ENCODE measurements around the gene CD2AP. TPM values are rescaled to one million over a fixed set of nuclear protein-coding genes. Genes with fewer than 3 reads are reported as not detected.

CD2AP gene
- total and polyA plus RNA-seq, 4 donors: 8.5 to 28.8 (median 16.7) TPM

DNA sequence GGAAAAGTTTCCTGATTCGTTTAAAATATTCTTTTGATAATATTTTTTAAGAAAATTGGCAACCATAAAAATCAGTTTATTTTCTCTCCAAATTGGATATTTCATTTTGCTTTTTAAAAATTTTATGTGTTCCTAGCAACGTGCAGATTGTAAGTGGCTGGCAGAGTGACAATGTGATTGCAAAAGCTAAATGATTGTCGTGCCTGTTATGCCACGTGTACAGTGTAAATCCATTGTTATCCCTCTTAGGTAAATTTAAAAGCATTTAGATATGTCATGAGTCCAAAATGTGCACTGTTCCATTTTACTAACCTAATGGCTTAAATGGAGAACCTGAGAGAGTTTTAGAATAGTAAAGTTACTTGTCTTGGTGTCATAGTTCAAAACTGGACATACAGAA, 126.4 kb downstream of the CD2AP start:
- H3K27ac ChIP-seq (ENCODE audit: low read depth, low read length): no peak overlapping the region
- no peak for DNase-seq (ENCODE audit: low read depth in 4 of 6, low spot score in 6 of 6)
- no peaks in the 10 kb centered on the region for H3K4me1 ChIP-seq (ENCODE audit: control insufficient read depth, insufficient read depth, low read length)
- no CpG with 5 or more reads among the region's 4 CpGs for WGBS (ENCODE audit: insufficient coverage)
- H3K9me3 ChIP-seq (ENCODE audit: control insufficient read depth, insufficient read depth, low read length): no peaks in the 10 kb centered on the region
- H3K27me3 ChIP-seq (ENCODE audit: control insufficient read depth, insufficient read depth, low read length): no peaks in the 10 kb centered on the region
- no peaks in the 10 kb centered on the region for H3K36me3 ChIP-seq (ENCODE audit: control insufficient read depth, insufficient read depth, low read length)
- H3K4me3 ChIP-seq (ENCODE audit: low read depth, low read length): no peak overlapping the region

DNA sequence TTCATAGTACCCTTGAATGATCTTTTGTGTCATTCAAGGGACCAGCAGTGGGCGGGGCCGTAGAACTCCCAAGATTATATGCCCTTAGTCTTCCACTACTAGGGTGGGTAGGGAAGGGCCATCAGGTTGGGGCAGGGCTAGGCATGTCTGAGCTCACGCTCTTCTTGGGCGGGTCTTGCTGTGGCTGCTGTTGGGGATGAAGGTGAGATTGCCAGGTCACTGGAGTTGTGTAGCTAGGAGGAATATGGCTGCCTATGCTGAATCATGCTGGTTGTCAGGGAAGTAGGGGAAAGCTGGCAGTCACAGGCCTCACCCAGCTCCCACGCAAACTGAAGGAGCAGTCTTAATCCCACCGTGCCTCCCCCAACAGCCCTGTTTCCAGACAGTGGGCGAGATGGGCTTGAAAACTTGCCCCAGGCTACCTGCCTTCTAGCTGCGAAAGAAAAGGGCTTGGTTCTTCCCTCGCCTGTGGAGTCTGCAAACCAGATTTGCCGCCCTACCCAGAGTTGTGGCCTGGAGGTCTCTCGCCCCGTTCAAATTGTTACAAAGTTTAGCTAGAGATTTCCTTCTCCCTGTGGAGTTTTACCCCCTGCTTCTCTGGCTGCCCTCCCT, 144.4 kb downstream of the CD2AP start:
- Histone ChIP-seq H3K36me3 (ENCODE audit: control insufficient read depth, insufficient read depth, low read length) (peaks cover 9% of the 10 kb centered on the region), H3K27me3 (ENCODE audit: control insufficient read depth, insufficient read depth, low read length) (no peaks in the 10 kb centered on the region), H3K4me3 (ENCODE audit: low read depth, low read length) (no peak overlapping the region), H3K9me3 (ENCODE audit: control insufficient read depth, insufficient read depth, low read length) (peaks cover 1% of the 10 kb centered on the region), H3K27ac (ENCODE audit: low read depth, low read length) (no peak overlapping the region), H3K4me1 (ENCODE audit: control insufficient read depth, insufficient read depth, low read length) (no peaks in the 10 kb centered on the region)
- no peak for DNase-seq (ENCODE audit: low read depth in 4 of 6, low spot score in 6 of 6)
- over 99% methylated on average over 12 of the region's 12 CpGs for WGBS (ENCODE audit: insufficient coverage)

DNA sequence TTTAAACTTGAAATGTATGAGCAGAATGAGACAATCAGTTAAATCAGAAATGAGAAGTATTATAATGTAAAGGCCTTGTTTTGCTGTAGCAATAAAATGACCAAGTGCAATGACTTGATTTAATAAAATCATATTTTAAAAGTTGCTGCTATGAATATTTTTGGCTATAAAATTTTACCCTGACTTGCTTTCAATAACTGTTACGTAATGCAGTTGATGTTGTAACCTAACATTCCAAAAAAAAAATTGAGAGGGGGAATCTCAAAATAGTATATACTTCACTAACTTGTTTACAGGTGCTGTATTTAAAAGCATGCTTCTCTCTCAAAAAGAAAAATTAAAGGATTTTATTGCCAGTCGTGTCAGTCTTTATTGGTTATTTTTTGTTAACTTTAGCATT, 149.2 kb downstream of the CD2AP start:
- Histone ChIP-seq H3K27me3 (ENCODE audit: control insufficient read depth, insufficient read depth, low read length) (no peaks in the 10 kb centered on the region), H3K27ac (ENCODE audit: low read depth, low read length) (no peak overlapping the region), H3K36me3 (ENCODE audit: control insufficient read depth, insufficient read depth, low read length) (peaks cover 8% of the 10 kb centered on the region), H3K9me3 (ENCODE audit: control insufficient read depth, insufficient read depth, low read length) (no peaks in the 10 kb centered on the region), H3K4me1 (ENCODE audit: control insufficient read depth, insufficient read depth, low read length) (no peaks in the 10 kb centered on the region), H3K4me3 (ENCODE audit: low read depth, low read length) (no peak overlapping the region)
- DNase-seq (ENCODE audit: low read depth in 4 of 6, low spot score in 6 of 6): no peak
- no CpG with 5 or more reads among the region's 2 CpGs for WGBS (ENCODE audit: insufficient coverage)

DNA sequence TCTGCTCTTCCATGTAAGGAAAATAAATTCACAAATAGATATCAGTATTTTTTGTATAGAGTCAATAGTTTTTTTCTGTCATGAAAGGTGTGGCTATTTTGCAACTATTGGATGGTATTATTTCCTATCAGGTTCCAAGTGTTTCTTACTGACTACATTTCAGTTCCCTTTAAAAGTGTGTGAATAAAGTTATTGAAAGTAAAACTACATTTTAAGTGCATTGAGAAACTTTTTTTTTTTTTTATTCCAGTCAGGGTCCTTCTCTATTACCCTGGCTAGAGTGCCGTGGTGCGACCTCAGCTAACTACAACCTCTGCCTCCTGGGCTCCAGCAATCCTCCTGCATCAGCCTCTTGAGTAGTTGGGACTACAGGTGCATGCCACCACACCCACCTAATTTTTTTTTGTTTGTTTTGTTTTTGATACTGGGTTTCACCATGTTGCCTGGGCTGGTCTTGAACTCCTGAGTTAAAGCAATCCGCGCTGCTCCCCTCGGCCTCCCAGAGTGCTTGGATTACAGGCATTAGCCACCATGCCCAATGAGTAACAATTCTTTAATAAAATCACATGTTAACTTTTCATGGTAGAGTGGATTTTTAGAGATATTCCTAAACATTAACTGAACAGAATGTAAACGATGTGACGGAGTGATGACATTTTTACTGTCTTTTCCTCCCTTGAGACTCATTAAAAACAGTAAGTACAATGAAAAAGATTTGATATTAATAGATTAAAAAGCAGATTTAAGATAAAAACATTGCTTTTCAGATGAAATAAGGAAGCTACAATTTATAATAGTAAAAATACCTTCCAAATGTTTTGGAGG, 151.1 kb downstream of the CD2AP start:
- H3K27ac ChIP-seq (ENCODE audit: low read depth, low read length): no peak overlapping the region
- no peaks in the 10 kb centered on the region for H3K27me3 ChIP-seq (ENCODE audit: control insufficient read depth, insufficient read depth, low read length)
- no peaks in the 10 kb centered on the region for H3K9me3 ChIP-seq (ENCODE audit: control insufficient read depth, insufficient read depth, low read length)
- DNase-seq (ENCODE audit: low read depth in 4 of 6, low spot score in 6 of 6): no peak
- H3K36me3 ChIP-seq (ENCODE audit: control insufficient read depth, insufficient read depth, low read length): no peaks in the 10 kb centered on the region
- no CpG with 5 or more reads among the region's 7 CpGs for WGBS (ENCODE audit: insufficient coverage)
- H3K4me3 ChIP-seq (ENCODE audit: low read depth, low read length): no peak overlapping the region
- H3K4me1 ChIP-seq (ENCODE audit: control insufficient read depth, insufficient read depth, low read length): no peaks in the 10 kb centered on the region

DNA sequence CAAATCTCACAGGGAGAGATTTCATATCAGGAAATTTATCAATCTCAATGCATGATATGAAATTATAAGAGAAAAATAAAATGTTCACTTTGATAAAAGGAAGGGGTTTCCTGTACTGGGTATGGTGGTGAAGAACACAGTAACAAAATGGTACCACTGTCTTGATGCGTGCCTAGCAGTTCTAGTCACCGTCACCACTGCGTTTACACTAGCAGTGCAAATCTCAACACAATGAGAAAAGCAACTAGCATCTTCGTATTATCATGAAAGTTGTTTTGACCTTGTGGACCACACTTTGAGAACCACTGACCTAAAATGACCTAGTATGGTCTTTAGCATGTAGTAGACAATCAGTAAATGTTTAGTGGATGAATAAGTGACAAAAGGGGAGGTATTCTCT, 152.4 kb downstream of the CD2AP start:
- Histone ChIP-seq H3K27ac (ENCODE audit: low read depth, low read length) (no peak overlapping the region), H3K27me3 (ENCODE audit: control insufficient read depth, insufficient read depth, low read length) (no peaks in the 10 kb centered on the region), H3K4me3 (ENCODE audit: low read depth, low read length) (no peak overlapping the region), H3K4me1 (ENCODE audit: control insufficient read depth, insufficient read depth, low read length) (no peaks in the 10 kb centered on the region), H3K36me3 (ENCODE audit: control insufficient read depth, insufficient read depth, low read length) (no peaks in the 10 kb centered on the region), H3K9me3 (ENCODE audit: control insufficient read depth, insufficient read depth, low read length) (no peaks in the 10 kb centered on the region)
- no peak for DNase-seq (ENCODE audit: low read depth in 4 of 6, low spot score in 6 of 6)
- WGBS (ENCODE audit: insufficient coverage): no CpG with 5 or more reads among the region's 4 CpGs

DNA sequence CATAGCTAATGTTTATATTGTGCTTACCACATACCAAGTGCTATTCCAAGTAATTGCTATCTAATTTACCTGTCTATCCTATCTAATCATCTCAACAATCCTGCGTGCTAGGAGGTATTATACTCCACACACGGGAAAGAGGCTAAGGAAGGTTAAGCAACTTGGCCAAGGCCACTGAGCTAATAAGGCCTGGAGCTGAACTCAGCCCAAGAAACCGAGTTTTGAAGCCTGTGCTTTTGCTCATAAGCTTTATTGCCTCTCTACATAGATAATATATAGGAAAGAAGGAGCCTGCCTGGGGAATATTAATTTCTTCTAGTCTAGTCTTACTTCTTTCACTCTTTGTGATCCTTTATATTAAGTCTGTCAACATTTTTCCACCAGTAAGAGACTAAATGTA, 153.0 kb downstream of the CD2AP start:
- no peaks in the 10 kb centered on the region for H3K27me3 ChIP-seq (ENCODE audit: control insufficient read depth, insufficient read depth, low read length)
- no peaks in the 10 kb centered on the region for H3K9me3 ChIP-seq (ENCODE audit: control insufficient read depth, insufficient read depth, low read length)
- no peak overlapping the region for H3K27ac ChIP-seq (ENCODE audit: low read depth, low read length)
- no peak for DNase-seq (ENCODE audit: low read depth in 4 of 6, low spot score in 6 of 6)
- H3K4me1 ChIP-seq (ENCODE audit: control insufficient read depth, insufficient read depth, low read length): no peaks in the 10 kb centered on the region
- no peaks in the 10 kb centered on the region for H3K36me3 ChIP-seq (ENCODE audit: control insufficient read depth, insufficient read depth, low read length)
- no CpG with 5 or more reads among the region's 3 CpGs for WGBS (ENCODE audit: insufficient coverage)
- no peak overlapping the region for H3K4me3 ChIP-seq (ENCODE audit: low read depth, low read length)

DNA sequence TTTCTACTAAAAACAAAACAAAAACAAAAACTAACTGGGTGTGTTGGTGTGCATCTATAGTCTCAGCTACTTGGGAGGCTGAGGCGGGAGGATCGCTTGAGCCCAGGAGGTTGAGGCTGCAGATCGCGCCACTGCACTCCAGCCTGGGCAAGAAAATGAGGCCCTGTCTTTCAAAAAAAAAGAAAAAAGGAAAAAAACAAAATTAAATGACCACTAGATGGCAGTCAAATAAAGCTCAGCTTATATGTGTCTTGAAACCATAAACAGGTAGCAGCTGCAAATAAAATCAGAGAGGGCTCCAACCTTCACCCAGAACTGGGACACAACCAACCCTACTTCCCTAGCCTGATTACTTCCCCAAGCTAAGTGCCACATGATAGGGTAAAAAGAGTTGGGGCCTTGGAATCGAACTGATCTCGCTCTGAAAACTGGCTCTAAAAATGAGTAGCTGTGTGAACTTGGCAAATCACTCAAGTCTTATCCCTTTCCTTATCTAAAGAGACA, 153.7 kb downstream of the CD2AP start:
- peak; percentile 7 to 84 (median 26) for DNase-seq (ENCODE audit: low read depth in 4 of 6, low spot score in 6 of 6)
- H3K27ac ChIP-seq (ENCODE audit: low read depth, low read length): no peak overlapping the region
- no peaks in the 10 kb centered on the region for H3K27me3 ChIP-seq (ENCODE audit: control insufficient read depth, insufficient read depth, low read length)
- no peaks in the 10 kb centered on the region for H3K9me3 ChIP-seq (ENCODE audit: control insufficient read depth, insufficient read depth, low read length)
- H3K4me3 ChIP-seq (ENCODE audit: low read depth, low read length): no peak overlapping the region
- 52% methylated on average over 5 of the region's 6 CpGs for WGBS (ENCODE audit: insufficient coverage)
- no peaks in the 10 kb centered on the region for H3K4me1 ChIP-seq (ENCODE audit: control insufficient read depth, insufficient read depth, low read length)
- no peaks in the 10 kb centered on the region for H3K36me3 ChIP-seq (ENCODE audit: control insufficient read depth, insufficient read depth, low read length)

DNA sequence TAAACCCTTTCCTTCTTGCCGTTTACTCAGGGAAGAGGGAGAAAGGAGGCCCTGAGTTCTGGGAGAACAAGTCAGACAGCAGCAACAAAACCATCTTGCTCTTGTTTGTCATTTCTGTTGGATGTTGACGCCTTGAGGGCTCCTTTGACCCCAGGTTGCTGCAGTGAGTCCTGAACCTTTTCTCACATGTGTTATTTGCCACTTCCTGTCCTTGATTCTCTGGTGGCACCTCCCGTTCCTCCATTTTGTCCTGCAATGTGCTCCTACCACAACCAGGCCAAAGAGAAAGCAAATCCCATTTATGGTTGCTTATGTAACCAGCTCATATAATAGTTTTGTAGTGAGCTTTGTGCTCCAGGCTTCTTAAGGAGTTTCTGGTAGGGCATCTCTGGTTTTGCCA, 154.2 kb downstream of the CD2AP start:
- 100% methylated on average over 1 of the region's 3 CpGs for WGBS (ENCODE audit: insufficient coverage)
- Histone ChIP-seq H3K36me3 (ENCODE audit: control insufficient read depth, insufficient read depth, low read length) (no peaks in the 10 kb centered on the region), H3K4me1 (ENCODE audit: control insufficient read depth, insufficient read depth, low read length) (no peaks in the 10 kb centered on the region)

DNA sequence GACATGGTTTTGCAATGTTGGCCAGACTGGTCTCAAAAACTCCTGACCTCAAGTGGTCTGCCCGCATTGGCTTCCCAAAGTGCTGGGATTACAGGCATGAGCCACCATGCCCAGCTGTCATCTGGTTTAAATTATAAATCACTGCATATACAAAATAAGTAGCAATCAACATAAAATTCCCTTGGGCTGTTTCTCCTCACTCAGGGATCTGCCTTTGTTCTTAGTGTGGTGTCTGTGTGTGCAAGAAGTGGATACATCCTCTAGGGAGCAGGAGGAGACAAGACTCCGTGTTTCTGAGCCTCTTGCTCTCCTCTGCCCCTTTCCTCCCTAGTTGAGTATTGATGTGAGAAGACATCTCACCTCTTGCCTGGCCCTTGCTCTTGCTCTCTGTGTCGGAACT, 155.6 kb downstream of the CD2AP start:
- Histone ChIP-seq H3K9me3 (ENCODE audit: control insufficient read depth, insufficient read depth, low read length) (no peaks in the 10 kb centered on the region), H3K27ac (ENCODE audit: low read depth, low read length) (no peak overlapping the region), H3K27me3 (ENCODE audit: control insufficient read depth, insufficient read depth, low read length) (no peaks in the 10 kb centered on the region), H3K4me3 (ENCODE audit: low read depth, low read length) (no peak overlapping the region), H3K4me1 (ENCODE audit: control insufficient read depth, insufficient read depth, low read length) (no peaks in the 10 kb centered on the region), H3K36me3 (ENCODE audit: control insufficient read depth, insufficient read depth, low read length) (no peaks in the 10 kb centered on the region)
- 43% methylated on average over 1 of the region's 3 CpGs for WGBS (ENCODE audit: insufficient coverage)
- no peak for DNase-seq (ENCODE audit: low read depth in 4 of 6, low spot score in 6 of 6)

More for the DNA sequence above, 154.2 kb downstream of the CD2AP start:
- Histone ChIP-seq H3K9me3 (ENCODE audit: control insufficient read depth, insufficient read depth, low read length) (no peaks in the 10 kb centered on the region), H3K27ac (ENCODE audit: low read depth, low read length) (no peak overlapping the region), H3K27me3 (ENCODE audit: control insufficient read depth, insufficient read depth, low read length) (no peaks in the 10 kb centered on the region), H3K4me3 (ENCODE audit: low read depth, low read length) (no peak overlapping the region)
- no peak for DNase-seq (ENCODE audit: low read depth in 4 of 6, low spot score in 6 of 6)
